Heart right ventricle (tissue), 16 donors: Measurements from ENCODE around the gene RALA. TPM values are rescaled to one million over a fixed set of nuclear protein-coding genes. Genes with fewer than 3 reads are reported as not detected.

Experiments used
- ATAC-seq, 8 donors: fragments of 200-7000 bp; cut with Tn5 transposase; one replicate each; pipeline ENCODE4 v1.9.1; 2020; ENCODE audit warnings: mild to moderate bottlenecking in 8 of 8, moderate library complexity in 8 of 8, moderate number of reproducible peaks in 1 of 8
- DNase-seq, 2 donors: peaks; one replicate each; pipeline ENCODE4 v3.0.0-alpha.2; 2020
- H3K27ac ChIP-seq, 10 donors: fragments of 200-600 bp; sonication (generic) in 2 of 10; one replicate each; pipeline versions ENCODE4 v1.5.0 to v1.8.0; 2020 to 2022; ENCODE audit warnings: mild to moderate bottlenecking in 3 of 10
- H3K27me3 ChIP-seq, 7 donors: fragments of 200-600 bp; one replicate each; pipeline ENCODE4 v1.8.0; 2021 to 2022; ENCODE audit warnings: mild to moderate bottlenecking in 2 of 7
- H3K36me3 ChIP-seq, 9 donors: fragments of 200-600 bp; sonication (generic) in 1 of 9; one replicate each; pipeline versions ENCODE4 v1.5.0 to v1.8.0; 2020 to 2022; ENCODE audit warnings: mild to moderate bottlenecking in 2 of 9
- H3K4me1 ChIP-seq, 9 donors: fragments of 200-600 bp; sonication (generic) in 1 of 9; one replicate each; pipeline versions ENCODE4 v1.5.0 to v1.8.0; 2020 to 2022; ENCODE audit warnings: mild to moderate bottlenecking in 4 of 9
- H3K4me3 ChIP-seq, 10 donors: fragments of 200-600 bp; sonication (generic) in 2 of 10; one replicate each; pipeline versions ENCODE4 v1.5.0 to v1.8.0; 2020 to 2022; ENCODE audit warnings: mild to moderate bottlenecking in 7 of 10, moderate library complexity in 2 of 10
- H3K9me3 ChIP-seq, 11 donors: fragments of 200-600 bp in 10 of 11; sonication (generic) in 2 of 11; one replicate each; pipeline versions ENCODE4 v1.5.0 to v1.8.0; 2013 to 2022; ENCODE audit warnings: mild to moderate bottlenecking in 2 of 11, control low read depth in 1 of 11, moderate library complexity in 1 of 11
- WGBS, 2 donors: extraction: QIAGEN DNeasy Blood & Tissue Kit; methylation state at CpG; one replicate each; pipeline ENCODE4 v1.1.7; 2013; ENCODE audit warnings: inconsistent platforms in 1 of 2; 5-methylcytosine and 5-hydroxymethylcytosine counted together
- intact Hi-C, 10 donors: fragments of 100-400 bp; cut with DNase I; formaldehyde crosslinking; loops; one replicate each; pipeline versions ENCODE4 v1.11.1 to v1.14.2; 2022
- polyA plus RNA-seq, 2 donors: library from polyadenylated mRNA; stranded (reverse); fragments of 200-250 nt; gene quantifications; one replicate each; pipeline ENCODE4 v1.2.3, GENCODE V29; 2013
- total RNA-seq, 10 donors: library from RNA; stranded (reverse); fragmentation: NEBNext Ultra II Directional in 3 of 10; extraction: Animal tissue kit (Norgen Biotek cat#: 25700) in 3 of 10; gene quantifications; one replicate each; pipeline versions ENCODE4 v1.2.1 to v1.2.4, GENCODE V29; 2021 to 2023
- TF ChIP-seq, protein P1 (sequence below), 9 donors: fragments of 200-600 bp; sonication (generic) in 2 of 9; IDR thresholded peaks; one replicate each; pipeline versions ENCODE4 v1.5.0 to v1.8.0; 2021 to 2022; ENCODE audit warnings: antibody characterized with exemption in 9 of 9, mild to moderate bottlenecking in 5 of 9, moderate library complexity in 1 of 9
- donor health status: Arrhythmogenic right ventricular cardiomyopathy.
- donor health status: ischemic (EF 13 %, LVEDD 7.1; RV severe dilation, severe dysfunction).
- donor health status: healthy with polysubstance abuse.
- donor health status: DM: no; HTN: yes; CAD: no.
- donor health status: DM: no; HTN: no; CAD: no.
- donor health status: ischemic (EF 25% LVEDD 6.9; RV normal size, moderate dysfunction).
- donor health status: ischemic (EF 25% LVEDD 5.7; RV mildly dilated, moderate dysfunction).
- donor health status: healthy.
- donor health status: DM: yes; HTN: yes; CAD: no.
- donor health status: Ischemic cardiomyopathy.
- donor health status: ischemic (EF 35%, LVEDD 5.7; RV mildly dilated, moderate dysfunction).
- donor health status: nonischemic (EF 11% LVEDD 7.7; RV severe dilation, severe dysfunction).
- donor health status: DM: yes; HTN: yes; CAD: no.
- donor health status: PGD.
- donor health status: ischemic (EF 29% LVEDD 5.4; RV normal size, mild dysfunction).
- donor health status: nonischemic (EF 23%, LVEDD 6.1; RV moderate dilation, normal function).

RALA gene
- total and polyA plus RNA-seq, 12 donors = 15.2 to 32.7 (median 21.6) TPM

- TF ChIP-seq, protein P1, sequence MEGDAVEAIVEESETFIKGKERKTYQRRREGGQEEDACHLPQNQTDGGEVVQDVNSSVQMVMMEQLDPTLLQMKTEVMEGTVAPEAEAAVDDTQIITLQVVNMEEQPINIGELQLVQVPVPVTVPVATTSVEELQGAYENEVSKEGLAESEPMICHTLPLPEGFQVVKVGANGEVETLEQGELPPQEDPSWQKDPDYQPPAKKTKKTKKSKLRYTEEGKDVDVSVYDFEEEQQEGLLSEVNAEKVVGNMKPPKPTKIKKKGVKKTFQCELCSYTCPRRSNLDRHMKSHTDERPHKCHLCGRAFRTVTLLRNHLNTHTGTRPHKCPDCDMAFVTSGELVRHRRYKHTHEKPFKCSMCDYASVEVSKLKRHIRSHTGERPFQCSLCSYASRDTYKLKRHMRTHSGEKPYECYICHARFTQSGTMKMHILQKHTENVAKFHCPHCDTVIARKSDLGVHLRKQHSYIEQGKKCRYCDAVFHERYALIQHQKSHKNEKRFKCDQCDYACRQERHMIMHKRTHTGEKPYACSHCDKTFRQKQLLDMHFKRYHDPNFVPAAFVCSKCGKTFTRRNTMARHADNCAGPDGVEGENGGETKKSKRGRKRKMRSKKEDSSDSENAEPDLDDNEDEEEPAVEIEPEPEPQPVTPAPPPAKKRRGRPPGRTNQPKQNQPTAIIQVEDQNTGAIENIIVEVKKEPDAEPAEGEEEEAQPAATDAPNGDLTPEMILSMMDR (IDR thresholded peaks at IDR 0.05) = no peak
- intact Hi-C loops = loop anchor here in 6 of 10 donors (2.0 to 10.0 kb wide), 3 partner anchors 111 to 119 kb away; partner anchors contain the start of gene RALA (in 5 of the 6)
- 30 to 31% methylated on average over 8 of the region's 8 CpGs for WGBS, 2 donors
- H3K9me3 ChIP-seq = no peaks in the 10 kb centered on the region
- peak overlapping the region; percentile 11 to 64 (median 60) for H3K4me3 ChIP-seq
- H3K27me3 ChIP-seq = no peaks in the 10 kb centered on the region
- ATAC-seq (peak in 2 of 8 donors; percentile 1), DNase-seq (no peak)
- peak overlapping the region in 9 of 10 donors; percentile 58 to 89 (median 72) for H3K27ac ChIP-seq
- peaks cover 0 to 33% (median 22%) of the 10 kb centered on the region in 9 donors for H3K4me1 ChIP-seq
- no peaks in the 10 kb centered on the region for H3K36me3 ChIP-seq
Observed at GRCh38 chr7:39733881-39734632, 110.7 kb downstream of the RALA start.

- ATAC-seq = no peak
- H3K4me3 ChIP-seq = peak overlapping the region in 5 of 10 donors; percentile 59 to 64 (median 62)
Observed at GRCh38 chr7:39734633-39735004, 111.2 kb downstream of the RALA start.

DNA sequence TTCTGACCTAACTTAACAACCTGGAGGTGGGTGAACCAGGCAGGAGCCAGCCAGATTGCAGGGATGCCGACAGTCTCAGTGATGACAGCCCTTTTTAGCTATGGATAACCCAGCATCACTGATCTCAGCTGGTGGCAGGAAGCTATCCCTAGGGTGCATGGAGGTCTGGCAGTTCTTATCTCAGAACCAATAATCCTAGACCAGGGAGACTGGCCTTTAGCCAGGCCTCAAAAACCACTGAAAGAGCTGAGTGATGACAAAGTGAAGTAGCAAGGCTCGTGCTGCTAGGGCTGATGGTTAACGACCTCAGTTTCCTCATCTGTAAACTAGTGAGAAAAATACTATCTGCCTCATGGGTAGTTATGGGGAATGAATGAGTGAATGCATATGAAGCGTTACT is 112.5 kb downstream of the RALA start:
- DNase-seq (no peak), ATAC-seq (no peak)
- intact Hi-C loops = loop anchor here in 1 of 10 donors (10.0 kb wide), 1 partner anchor 121 kb away; no protein-coding TSS in a partner anchor
- WGBS, 2 donors = 56 to 63% methylated on average over 4 of the region's 4 CpGs
- TF ChIP-seq, protein P1 (IDR thresholded peaks at IDR 0.05) = no peak
- Histone ChIP-seq H3K27me3 (no peaks in the 10 kb centered on the region), H3K4me3 (no peak overlapping the region), H3K36me3 (no peaks in the 10 kb centered on the region), H3K4me1 (peaks cover 0 to 33% (median 22%) of the 10 kb centered on the region in 9 donors), H3K27ac (no peak overlapping the region), H3K9me3 (no peaks in the 10 kb centered on the region)

More at GRCh38 chr7:39734633-39735004, 111.2 kb downstream of the RALA start:
- H3K36me3 ChIP-seq = no peaks in the 10 kb centered on the region
- peaks cover 0 to 33% (median 22%) of the 10 kb centered on the region in 9 donors for H3K4me1 ChIP-seq
- 59 to 72% methylated on average over 2 of the region's 2 CpGs for WGBS, 2 donors
- no peaks in the 10 kb centered on the region for H3K27me3 ChIP-seq
- intact Hi-C loops = loop anchor here in 5 of 10 donors (5.0 to 10.0 kb wide), 2 partner anchors 112 to 120 kb away; partner anchors contain the start of gene RALA (in 4 of the 5)
- no peak for DNase-seq
- H3K27ac ChIP-seq = peak overlapping the region in 3 of 10 donors; percentile 1 to 89 (median 85)
- TF ChIP-seq, protein P1 (IDR thresholded peaks at IDR 0.05) = no peak
- H3K9me3 ChIP-seq = no peaks in the 10 kb centered on the region

DNA sequence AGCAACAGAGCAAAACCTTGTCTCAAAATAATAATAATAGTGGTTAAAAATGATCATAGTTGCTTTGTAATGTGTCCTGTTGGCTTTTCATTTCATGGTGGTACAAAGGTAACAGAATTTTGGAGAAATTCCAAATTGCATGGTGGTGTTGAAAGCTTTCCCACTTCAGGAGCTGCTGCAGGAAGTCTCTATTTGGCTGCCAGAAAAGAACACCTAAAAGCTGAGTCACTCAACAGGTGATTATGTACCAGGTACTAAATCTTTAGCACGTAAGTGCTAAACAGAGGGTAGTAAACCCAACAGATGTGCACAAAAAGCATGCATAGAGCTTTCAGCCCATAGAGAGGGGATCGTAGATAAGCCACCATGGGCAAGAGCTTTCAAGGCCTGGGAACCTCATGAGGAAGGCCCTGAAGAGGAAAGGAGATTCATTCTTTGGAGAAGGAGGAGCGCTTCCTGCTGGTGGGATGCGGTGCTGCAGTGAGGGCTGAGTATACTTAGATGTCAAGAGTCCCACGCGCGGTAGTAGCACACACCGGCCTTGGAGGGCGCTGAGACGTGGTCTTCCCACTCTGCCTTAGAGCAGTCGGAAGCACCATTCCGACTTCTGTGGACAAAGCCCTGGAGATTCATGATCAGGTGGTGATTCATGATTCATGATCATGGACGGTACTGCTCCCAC is 118.7 kb downstream of the RALA start:
- peak in 2 of 8 donors; percentile 46 to 59 for ATAC-seq
- peak in 1 of 2 donors; percentile 55 for DNase-seq

More for the DNA sequence above, 118.7 kb downstream of the RALA start:
- H3K27me3 ChIP-seq = no peaks in the 10 kb centered on the region
- H3K4me1 ChIP-seq = peaks cover 0 to 15% (median 0%) of the 10 kb centered on the region in 9 donors
- no peaks in the 10 kb centered on the region for H3K9me3 ChIP-seq
- TF ChIP-seq, protein P1 (IDR thresholded peaks at IDR 0.05) = peak in 7 of 9 donors; percentile 18 to 70 (median 42)
- no peaks in the 10 kb centered on the region for H3K36me3 ChIP-seq
- H3K4me3 ChIP-seq = no peak overlapping the region
- WGBS, 2 donors = 88 to 89% methylated on average over 13 of the region's 13 CpGs
- no peak overlapping the region for H3K27ac ChIP-seq
- intact Hi-C loops = loop anchor here in 1 of 10 donors (5.0 kb wide), 1 partner anchor 150 kb away; no protein-coding TSS in a partner anchor
